Activated CD8-positive, alpha-beta memory T cell treated with anti-CD3 and anti-CD28 coated beads for 4 hours (primary cell): ENCODE data around the gene HDAC8.
"Not testable (repeated sequence)": the region's sequence is repeated elsewhere in the genome, so short reads cannot be mapped to it uniquely, and the experiment has no call there.

Experiments
- DNase-seq, 2 donors: peaks; one replicate each; pipeline ENCODE4 v3.0.0-alpha.2; 2020; ENCODE audit warnings: low read depth in 2 of 2

The HDAC8 gene

GRCh38 chrX:72461766-72462165, 110.9 kb downstream of the HDAC8 start:
- no peak for DNase-seq

GRCh38 chrX:72461288-72461687, 111.4 kb downstream of the HDAC8 start:
- DNase-seq = no peak

- DNase-seq = no peak
These were observed 111.9 kb downstream of the HDAC8 start for GRCh38 chrX:72460715-72461114.

GRCh38 chrX:72449034-72449433, 123.6 kb downstream of the HDAC8 start:
- DNase-seq = not testable (repeated sequence)

GRCh38 chrX:72440764-72441163, 131.9 kb downstream of the HDAC8 start:
- not testable (repeated sequence) for DNase-seq

- DNase-seq = no peak
These were observed 136.6 kb downstream of the HDAC8 start for GRCh38 chrX:72436010-72436409.

GRCh38 chrX:72430405-72430968, 142.2 kb downstream of the HDAC8 start:
- DNase-seq = no peak

GRCh38 chrX:72421797-72422196, 150.8 kb downstream of the HDAC8 start:
- DNase-seq = no peak

- no peak for DNase-seq
These were observed 162.7 kb downstream of the HDAC8 start for GRCh38 chrX:72409993-72410392.

- DNase-seq = no peak
These were observed 163.8 kb downstream of the HDAC8 start for GRCh38 chrX:72408885-72409284.

GRCh38 chrX:72405136-72405535, 167.5 kb downstream of the HDAC8 start:
- not testable (repeated sequence) for DNase-seq

- DNase-seq = no peak
These were observed 170.0 kb downstream of the HDAC8 start for GRCh38 chrX:72402614-72403013.

GRCh38 chrX:72399816-72400215, 172.8 kb downstream of the HDAC8 start:
- no peak for DNase-seq

GRCh38 chrX:72396117-72396516, 176.5 kb downstream of the HDAC8 start:
- DNase-seq = no peak

GRCh38 chrX:72395237-72395636, 177.4 kb downstream of the HDAC8 start:
- DNase-seq = no peak

GRCh38 chrX:72394518-72395170, 178.0 kb downstream of the HDAC8 start:
- no peak for DNase-seq

GRCh38 chrX:72393836-72394517, 178.7 kb downstream of the HDAC8 start:
- no peak for DNase-seq

- DNase-seq = no peak
These were observed 179.5 kb downstream of the HDAC8 start for GRCh38 chrX:72392816-72393800.

- DNase-seq = no peak
These were observed 180.6 kb downstream of the HDAC8 start for GRCh38 chrX:72392042-72392441.

- DNase-seq = no peak
These were observed 185.4 kb downstream of the HDAC8 start for GRCh38 chrX:72387247-72387646.

- DNase-seq = no peak
These were observed 190.4 kb downstream of the HDAC8 start for GRCh38 chrX:72382202-72382595.
